ENCODE data around the gene RHEB.

RHEB gene

GRCh38 chr7:151504715-151505326 lies 14.9 kb downstream of the RHEB start:
- no peak overlapping the region for H3K4me3 ChIP-seq (ENCODE audit: low read depth, low read length)

- no peak overlapping the region for H3K4me3 ChIP-seq (ENCODE audit: low read depth, low read length)
Observed at GRCh38 chr7:151503902-151504714, 15.6 kb downstream of the RHEB start.

GRCh38 chr7:151501676-151502075 lies 18.0 kb downstream of the RHEB start:
- no peak overlapping the region for H3K4me3 ChIP-seq (ENCODE audit: low read depth, low read length)

GRCh38 chr7:151498495-151498894 lies 21.2 kb downstream of the RHEB start:
- H3K4me3 ChIP-seq (ENCODE audit: low read depth, low read length): no peak overlapping the region

GRCh38 chr7:151497306-151497871 lies 22.3 kb downstream of the RHEB start:
- H3K4me3 ChIP-seq (ENCODE audit: low read depth, low read length): no peak overlapping the region

GRCh38 chr7:151495360-151495759 lies 24.3 kb downstream of the RHEB start:
- no peak overlapping the region for H3K4me3 ChIP-seq (ENCODE audit: low read depth, low read length)

GRCh38 chr7:151494298-151495284 lies 25.1 kb downstream of the RHEB start:
- no peak overlapping the region for H3K4me3 ChIP-seq (ENCODE audit: low read depth, low read length)

- no peak overlapping the region for H3K4me3 ChIP-seq (ENCODE audit: low read depth, low read length)
Observed at GRCh38 chr7:151493083-151493482, 26.6 kb downstream of the RHEB start.

- H3K4me3 ChIP-seq (ENCODE audit: low read depth, low read length): no peak overlapping the region
Observed at GRCh38 chr7:151491859-151492258, 27.8 kb downstream of the RHEB start.

GRCh38 chr7:151490456-151491105 lies 29.1 kb downstream of the RHEB start:
- H3K4me3 ChIP-seq (ENCODE audit: low read depth, low read length): no peak overlapping the region

- H3K4me3 ChIP-seq (ENCODE audit: low read depth, low read length): no peak overlapping the region
Observed at GRCh38 chr7:151489498-151489897, 30.2 kb downstream of the RHEB start.

GRCh38 chr7:151488096-151488495 lies 31.6 kb downstream of the RHEB start:
- no peak overlapping the region for H3K4me3 ChIP-seq (ENCODE audit: low read depth, low read length)

- H3K4me3 ChIP-seq (ENCODE audit: low read depth, low read length): no peak overlapping the region
Observed at GRCh38 chr7:151487228-151487627, 32.5 kb downstream of the RHEB start.

- H3K4me3 ChIP-seq (ENCODE audit: low read depth, low read length): no peak overlapping the region
Observed at GRCh38 chr7:151486074-151486473, 33.6 kb downstream of the RHEB start.

GRCh38 chr7:151484971-151485707 lies 34.6 kb downstream of the RHEB start:
- H3K4me3 ChIP-seq (ENCODE audit: low read depth, low read length): no peak overlapping the region

- no peak overlapping the region for H3K4me3 ChIP-seq (ENCODE audit: low read depth, low read length)
Observed at GRCh38 chr7:151483711-151483983, 36.0 kb downstream of the RHEB start.

- H3K4me3 ChIP-seq (ENCODE audit: low read depth, low read length): no peak overlapping the region
Observed at GRCh38 chr7:151482883-151483710, 36.6 kb downstream of the RHEB start.

- H3K4me3 ChIP-seq (ENCODE audit: low read depth, low read length): no peak overlapping the region
Observed at GRCh38 chr7:151481650-151482505, 37.8 kb downstream of the RHEB start.

Measured in iPS-11a (cell line).